NCI-H2227 (cell line): ENCODE measurements around the gene GNAQ.
"Not testable (repeated sequence)": the region's sequence is repeated elsewhere in the genome, so short reads cannot be mapped to it uniquely, and the experiment has no call there.

Experiments
- DNase-seq: peaks from one replicate; lab custom pipeline; 2025; ENCODE audit not compliant: unreplicated experiment; lab: John Stamatoyannopoulos, UW

The GNAQ gene

GRCh38 chr9:78031444-78031892, at the start of gene GNAQ:
GNAQ (minus strand) TSS chr9:78031811; CDS start chr9:78031235, 576 bp downstream.
- DNase-seq, result peak; percentile 71

GRCh38 chr9:78074385-78075291, 43.0 kb upstream of the GNAQ start:
- no peak for DNase-seq

GRCh38 chr9:78073722-78074121, 42.1 kb upstream of the GNAQ start:
- DNase-seq, result no peak

- no peak for DNase-seq
Measured at GRCh38 chr9:78072586-78073199, 41.1 kb upstream of the GNAQ start.

- DNase-seq, result no peak
Measured at GRCh38 chr9:78070521-78070920, 38.9 kb upstream of the GNAQ start.

GRCh38 chr9:78064075-78064474, 32.5 kb upstream of the GNAQ start:
- no peak for DNase-seq

GRCh38 chr9:78062710-78063109, 31.1 kb upstream of the GNAQ start:
- no peak for DNase-seq

GRCh38 chr9:78054218-78054617, 22.6 kb upstream of the GNAQ start:
- DNase-seq, result not testable (repeated sequence)

GRCh38 chr9:78053627-78054026, 22.0 kb upstream of the GNAQ start:
- DNase-seq, result no peak

- no peak for DNase-seq
Measured at GRCh38 chr9:78050421-78050820, 18.8 kb upstream of the GNAQ start.

- no peak for DNase-seq
Measured at GRCh38 chr9:78049484-78049883, 17.9 kb upstream of the GNAQ start.

- DNase-seq, result no peak
Measured at GRCh38 chr9:78047106-78047505, 15.5 kb upstream of the GNAQ start.

GRCh38 chr9:78046112-78046511, 14.5 kb upstream of the GNAQ start:
- no peak for DNase-seq

- no peak for DNase-seq
Measured at GRCh38 chr9:78044886-78045285, 13.3 kb upstream of the GNAQ start.

GRCh38 chr9:78044189-78044588, 12.6 kb upstream of the GNAQ start:
- DNase-seq, result no peak

GRCh38 chr9:78041971-78042370, 10.4 kb upstream of the GNAQ start:
- no peak for DNase-seq

- no peak for DNase-seq
Measured at GRCh38 chr9:78040726-78041125, 9.1 kb upstream of the GNAQ start.

- no peak for DNase-seq
Measured at GRCh38 chr9:78038620-78039300, 7.1 kb upstream of the GNAQ start.

- DNase-seq, result peak; percentile 71
Measured at GRCh38 chr9:78035383-78035993, 3.9 kb upstream of the GNAQ start.

- DNase-seq, result no peak
Measured at GRCh38 chr9:78033870-78034269, 2.3 kb upstream of the GNAQ start.

GRCh38 chr9:78032730-78033457, 1.3 kb upstream of the GNAQ start:
- no peak for DNase-seq
